NOMO-1 treated with DMSO at 0.1 percent for 48 hours (cell line): ENCODE measurements around the gene MTFMT.
"Not testable (repeated sequence)": the region's sequence is repeated elsewhere in the genome, so short reads cannot be mapped to it uniquely, and the experiment has no call there.

Experiments used
- DNase-seq: peaks from one replicate; lab custom pipeline; 2025; ENCODE audit not compliant: unreplicated experiment; lab: John Stamatoyannopoulos, UW

Gene MTFMT

GRCh38 chr15:65060641-65061397 lies 31.4 kb upstream of the MTFMT start:
- no peak for DNase-seq

GRCh38 chr15:65059931-65060596 lies 30.6 kb upstream of the MTFMT start:
- no peak for DNase-seq

GRCh38 chr15:65059369-65059750 lies 29.9 kb upstream of the MTFMT start:
- no peak for DNase-seq

- no peak for DNase-seq
These were observed 29.2 kb upstream of the MTFMT start for GRCh38 chr15:65058394-65059368.

GRCh38 chr15:65057549-65057940 lies 28.1 kb upstream of the MTFMT start:
- DNase-seq = no peak

GRCh38 chr15:65056868-65057548 lies 27.6 kb upstream of the MTFMT start:
- DNase-seq = no peak

- DNase-seq = no peak
These were observed 26.7 kb upstream of the MTFMT start for GRCh38 chr15:65056106-65056505.

GRCh38 chr15:65055201-65055870 lies 25.9 kb upstream of the MTFMT start:
- DNase-seq = no peak

- peak; percentile 25 for DNase-seq
These were observed 25.1 kb upstream of the MTFMT start for GRCh38 chr15:65054333-65055200.

GRCh38 chr15:65052956-65053355 lies 23.5 kb upstream of the MTFMT start:
- no peak for DNase-seq

GRCh38 chr15:65051266-65051665 lies 21.8 kb upstream of the MTFMT start:
- no peak for DNase-seq

- peak; percentile 74 for DNase-seq
These were observed 20.8 kb upstream of the MTFMT start for GRCh38 chr15:65050270-65050669.

GRCh38 chr15:65049418-65049840 lies 20.0 kb upstream of the MTFMT start:
- DNase-seq = peak; percentile 83

GRCh38 chr15:65048241-65048640 lies 18.8 kb upstream of the MTFMT start:
- DNase-seq = no peak

GRCh38 chr15:65044724-65045481 lies 15.5 kb upstream of the MTFMT start, which contains the start of gene SLC51B:
Gene SLC51B, plus strand, starts transcription at chr15:65045387. Its CDS starts 4,618 bp downstream, at chr15:65050005.
- DNase-seq = no peak

- not testable (repeated sequence) for DNase-seq
These were observed 14.8 kb upstream of the MTFMT start for GRCh38 chr15:65044218-65044617.

- no peak for DNase-seq
These were observed 13.4 kb upstream of the MTFMT start for GRCh38 chr15:65042776-65043327.

GRCh38 chr15:65041787-65042186 lies 12.3 kb upstream of the MTFMT start:
- DNase-seq = no peak
